HEK293 (cell line): ENCODE measurements around the gene MASP2.

ENCODE experiments used
- CTCF ChIA-PET: fragments of 350-600 bp; formaldehyde crosslinking; extraction: SDS; loops from one replicate; lab custom pipeline; 2021; ENCODE audit warnings: antibody characterized with exemption; lab: Yijun Ruan, JAX
- POLR2A ChIA-PET: fragments of 300-600 bp; formaldehyde crosslinking; extraction: SDS; loops from one replicate; lab custom pipeline; 2020; ENCODE audit warnings: antibody characterized with exemption, inconsistent platforms; lab: Yijun Ruan, JAX
- H3K27ac ChIP-seq: fragments of 200-500 bp; sonication (Bioruptor generic); 2 replicates; pipeline ENCODE4 v1.5.1; 2014; ENCODE audit warnings: low read depth, low read length, control low read depth, inconsistent platforms; ENCODE audit errors: extremely low read depth
- H3K36me3 ChIP-seq, 2 experiments: fragments of 200-500 bp in 1 of 2; sonication (Bioruptor generic) in 1 of 2; 1 replicate in 1 of 2; 2 replicates in 1 of 2; pipeline ENCODE4 v1.5.1; 2014 to 2017; ENCODE audit warnings: inconsistent platforms in 2 of 2, low read length in 2 of 2; ENCODE audit not compliant: control insufficient read depth in 2 of 2, insufficient read depth in 1 of 2
- H3K4me1 ChIP-seq: fragments of 200-500 bp; sonication (Bioruptor generic); 2 replicates; pipeline ENCODE4 v1.5.1; 2014; ENCODE audit warnings: mild to moderate bottlenecking, low read length, inconsistent platforms; ENCODE audit not compliant: control insufficient read depth, insufficient read depth
- H3K4me3 ChIP-seq: 2 replicates; pipeline ENCODE4 v1.5.1; 2011; ENCODE audit warnings: low read depth, mild to moderate bottlenecking, control low read depth, low read length, moderate library complexity
- H3K9me3 ChIP-seq: fragments of 200-500 bp; sonication (Bioruptor generic); 2 replicates; pipeline ENCODE4 v1.5.1; 2014; ENCODE audit warnings: low read depth, low read length, inconsistent platforms; ENCODE audit not compliant: control insufficient read depth, insufficient read depth
- HIC1 ChIP-seq: fragments of 450-650 bp; formaldehyde crosslinking; IDR thresholded peaks from 2 replicates; pipeline ENCODE4 v1.5.1; 2016; ENCODE audit warnings: missing biosample characterization, missing genetic modification characterization
- SP3 ChIP-seq: fragments of 450-650 bp; formaldehyde crosslinking; IDR thresholded peaks from 2 replicates; pipeline ENCODE4 v1.5.1; 2016; ENCODE audit warnings: missing biosample characterization, missing genetic modification characterization
- ZFP37 ChIP-seq: fragments of 450-650 bp; formaldehyde crosslinking; IDR thresholded peaks from 2 replicates; pipeline ENCODE4 v1.5.1; 2016; ENCODE audit warnings: missing biosample characterization, missing genetic modification characterization
- ZNF221 ChIP-seq: fragments of 450-650 bp; formaldehyde crosslinking; IDR thresholded peaks from 2 replicates; pipeline ENCODE4 v1.5.1; 2017; ENCODE audit warnings: missing biosample characterization, missing genetic modification characterization, borderline replicate concordance
- ZNF248 ChIP-seq: fragments of 450-650 bp; formaldehyde crosslinking; IDR thresholded peaks from 2 replicates; pipeline ENCODE4 v1.5.1; 2017; ENCODE audit warnings: missing biosample characterization, missing genetic modification characterization
- ZNF280D ChIP-seq: fragments of 450-650 bp; formaldehyde crosslinking; IDR thresholded peaks from 2 replicates; pipeline ENCODE4 v1.5.1; 2016; ENCODE audit warnings: missing biosample characterization, missing genetic modification characterization
- ZNF335 ChIP-seq: fragments of 450-650 bp; formaldehyde crosslinking; conservative IDR thresholded peaks from 2 replicates; pipeline ENCODE4 v1.5.1; 2016; ENCODE audit warnings: missing biosample characterization, missing genetic modification characterization
- ZNF510 ChIP-seq: fragments of 450-650 bp; formaldehyde crosslinking; IDR thresholded peaks from 2 replicates; pipeline ENCODE4 v1.5.1; 2018; ENCODE audit warnings: mild to moderate bottlenecking, missing genetic modification characterization, missing biosample characterization; ENCODE audit not compliant: insufficient replicate concordance
- ZNF513 ChIP-seq: fragments of 450-650 bp; IDR thresholded peaks from 2 replicates; pipeline ENCODE4 v1.5.1; 2018; ENCODE audit warnings: missing biosample characterization, missing genetic modification characterization
- ZNF623 ChIP-seq: fragments of 450-650 bp; formaldehyde crosslinking; IDR thresholded peaks from 2 replicates; pipeline ENCODE4 v1.5.1; 2016; ENCODE audit warnings: missing biosample characterization, missing genetic modification characterization
- ZNF670 ChIP-seq: fragments of 450-650 bp; formaldehyde crosslinking; IDR thresholded peaks from 2 replicates; pipeline ENCODE4 v1.5.1; 2016; ENCODE audit warnings: missing biosample characterization, missing genetic modification characterization, low read depth
- ZNF776 ChIP-seq: fragments of 450-650 bp; formaldehyde crosslinking; IDR thresholded peaks from 2 replicates; pipeline ENCODE4 v1.5.0; 2017; ENCODE audit warnings: missing biosample characterization, missing genetic modification characterization, borderline replicate concordance
- ZNF791 ChIP-seq: fragments of 450-650 bp; formaldehyde crosslinking; IDR thresholded peaks from 2 replicates; pipeline ENCODE4 v1.5.1; 2016; ENCODE audit warnings: missing biosample characterization, missing genetic modification characterization
- ZXDB ChIP-seq: fragments of 450-650 bp; formaldehyde crosslinking; IDR thresholded peaks from 2 replicates; pipeline ENCODE4 v1.5.1; 2016; ENCODE audit warnings: missing biosample characterization, missing genetic modification characterization
- TF ChIP-seq, protein P1 (sequence below): fragments of 450-650 bp; formaldehyde crosslinking; IDR thresholded peaks from 2 replicates; pipeline ENCODE4 v1.5.1; 2016; ENCODE audit warnings: missing biosample characterization, missing genetic modification characterization
- TF ChIP-seq, protein P2 (sequence below): fragments of 450-650 bp; formaldehyde crosslinking; IDR thresholded peaks from 2 replicates; pipeline ENCODE4 v1.5.1; 2016; ENCODE audit warnings: missing biosample characterization, missing genetic modification characterization
- TF ChIP-seq, protein P3 (sequence below): fragments of 450-650 bp; formaldehyde crosslinking; IDR thresholded peaks from 2 replicates; pipeline ENCODE4 v1.5.1; 2016; ENCODE audit warnings: missing biosample characterization, missing genetic modification characterization
- TF ChIP-seq, protein P4 (sequence below): fragments of 450-650 bp; formaldehyde crosslinking; IDR thresholded peaks from 2 replicates; pipeline ENCODE4 v1.5.1; 2016; ENCODE audit warnings: missing biosample characterization, missing genetic modification characterization, borderline replicate concordance
- TF ChIP-seq, protein P5 (sequence below): fragments of 450-650 bp; formaldehyde crosslinking; IDR thresholded peaks from 2 replicates; pipeline ENCODE4 v1.5.1; 2017; ENCODE audit warnings: missing biosample characterization, missing genetic modification characterization

MASP2 gene

DNA sequence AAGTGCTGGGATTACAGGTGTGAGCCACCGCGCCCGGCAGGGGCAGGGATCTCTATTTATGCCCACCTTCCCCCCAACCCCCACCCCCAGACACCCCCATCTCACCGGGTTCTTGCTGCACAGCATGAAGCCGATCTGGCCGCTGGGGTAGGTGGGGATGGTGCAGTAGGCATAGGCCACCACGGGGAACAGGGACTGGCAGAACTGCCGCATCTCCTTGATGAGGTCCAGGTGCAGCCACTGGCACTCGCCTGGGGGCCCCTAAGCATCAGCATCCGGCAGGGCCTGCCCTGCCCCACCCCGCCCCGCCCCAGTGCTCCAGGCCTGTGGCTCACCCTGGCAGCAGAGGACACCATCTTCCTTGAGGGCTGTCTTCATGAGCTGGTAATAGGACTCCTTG is 8.6 kb upstream of the MASP2 start (continued):
- TF ChIP-seq, protein P1, sequence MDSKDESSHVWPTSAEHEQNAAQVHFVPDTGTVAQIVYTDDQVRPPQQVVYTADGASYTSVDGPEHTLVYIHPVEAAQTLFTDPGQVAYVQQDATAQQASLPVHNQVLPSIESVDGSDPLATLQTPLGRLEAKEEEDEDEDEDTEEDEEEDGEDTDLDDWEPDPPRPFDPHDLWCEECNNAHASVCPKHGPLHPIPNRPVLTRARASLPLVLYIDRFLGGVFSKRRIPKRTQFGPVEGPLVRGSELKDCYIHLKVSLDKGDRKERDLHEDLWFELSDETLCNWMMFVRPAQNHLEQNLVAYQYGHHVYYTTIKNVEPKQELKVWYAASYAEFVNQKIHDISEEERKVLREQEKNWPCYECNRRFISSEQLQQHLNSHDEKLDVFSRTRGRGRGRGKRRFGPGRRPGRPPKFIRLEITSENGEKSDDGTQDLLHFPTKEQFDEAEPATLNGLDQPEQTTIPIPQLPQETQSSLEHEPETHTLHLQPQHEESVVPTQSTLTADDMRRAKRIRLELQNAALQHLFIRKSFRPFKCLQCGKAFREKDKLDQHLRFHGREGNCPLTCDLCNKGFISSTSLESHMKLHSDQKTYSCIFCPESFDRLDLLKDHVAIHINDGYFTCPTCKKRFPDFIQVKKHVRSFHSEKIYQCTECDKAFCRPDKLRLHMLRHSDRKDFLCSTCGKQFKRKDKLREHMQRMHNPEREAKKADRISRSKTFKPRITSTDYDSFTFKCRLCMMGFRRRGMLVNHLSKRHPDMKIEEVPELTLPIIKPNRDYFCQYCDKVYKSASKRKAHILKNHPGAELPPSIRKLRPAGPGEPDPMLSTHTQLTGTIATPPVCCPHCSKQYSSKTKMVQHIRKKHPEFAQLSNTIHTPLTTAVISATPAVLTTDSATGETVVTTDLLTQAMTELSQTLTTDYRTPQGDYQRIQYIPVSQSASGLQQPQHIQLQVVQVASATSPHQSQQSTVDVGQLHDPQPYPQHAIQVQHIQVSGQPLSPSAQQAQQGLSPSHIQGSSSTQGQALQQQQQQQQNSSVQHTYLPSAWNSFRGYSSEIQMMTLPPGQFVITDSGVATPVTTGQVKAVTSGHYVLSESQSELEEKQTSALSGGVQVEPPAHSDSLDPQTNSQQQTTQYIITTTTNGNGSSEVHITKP (tag by site-specific recombination) = no peak
- TF ChIP-seq ZNF510 (tag by site-specific recombination) (no peak), ZNF623 (no peak), HIC1 (tag by site-specific recombination) (no peak), ZXDB (tag by site-specific recombination) (no peak), ZNF776 (tag by site-specific recombination) (no peak)

GRCh38 chr1:11054666-11055065 is 7.6 kb upstream of the MASP2 start:
- POLR2A ChIA-PET = no interaction called here
- no peak overlapping the region for H3K4me3 ChIP-seq
- no peak overlapping the region for H3K27ac ChIP-seq
- no peaks in the 10 kb centered on the region for H3K9me3 ChIP-seq
- no peaks in the 10 kb centered on the region for H3K4me1 ChIP-seq
- H3K36me3 ChIP-seq = peaks cover 19 to 50% of the 10 kb centered on the region in 2 experiments; a peak in 2 of 3 replicates
- CTCF ChIA-PET = interaction anchor here (3.1 kb wide), 1 partner anchor 17 kb away, joined by 20 read pairs; no protein-coding TSS in a partner anchor
- TF ChIP-seq ZNF248 (no peak), ZNF670 (tag by site-specific recombination) (no peak), ZNF335 (tag by site-specific recombination) (no peak), ZFP37 (no peak), SP3 (no peak), ZNF280D (tag by site-specific recombination) (no peak), ZNF791 (tag by site-specific recombination) (no peak), ZNF221 (tag by site-specific recombination) (no peak), ZNF513 (tag by site-specific recombination) (no peak)
- TF ChIP-seq, protein P2, sequence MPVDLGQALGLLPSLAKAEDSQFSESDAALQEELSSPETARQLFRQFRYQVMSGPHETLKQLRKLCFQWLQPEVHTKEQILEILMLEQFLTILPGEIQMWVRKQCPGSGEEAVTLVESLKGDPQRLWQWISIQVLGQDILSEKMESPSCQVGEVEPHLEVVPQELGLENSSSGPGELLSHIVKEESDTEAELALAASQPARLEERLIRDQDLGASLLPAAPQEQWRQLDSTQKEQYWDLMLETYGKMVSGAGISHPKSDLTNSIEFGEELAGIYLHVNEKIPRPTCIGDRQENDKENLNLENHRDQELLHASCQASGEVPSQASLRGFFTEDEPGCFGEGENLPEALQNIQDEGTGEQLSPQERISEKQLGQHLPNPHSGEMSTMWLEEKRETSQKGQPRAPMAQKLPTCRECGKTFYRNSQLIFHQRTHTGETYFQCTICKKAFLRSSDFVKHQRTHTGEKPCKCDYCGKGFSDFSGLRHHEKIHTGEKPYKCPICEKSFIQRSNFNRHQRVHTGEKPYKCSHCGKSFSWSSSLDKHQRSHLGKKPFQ (tag by site-specific recombination) = no peak
- TF ChIP-seq, protein P3, sequence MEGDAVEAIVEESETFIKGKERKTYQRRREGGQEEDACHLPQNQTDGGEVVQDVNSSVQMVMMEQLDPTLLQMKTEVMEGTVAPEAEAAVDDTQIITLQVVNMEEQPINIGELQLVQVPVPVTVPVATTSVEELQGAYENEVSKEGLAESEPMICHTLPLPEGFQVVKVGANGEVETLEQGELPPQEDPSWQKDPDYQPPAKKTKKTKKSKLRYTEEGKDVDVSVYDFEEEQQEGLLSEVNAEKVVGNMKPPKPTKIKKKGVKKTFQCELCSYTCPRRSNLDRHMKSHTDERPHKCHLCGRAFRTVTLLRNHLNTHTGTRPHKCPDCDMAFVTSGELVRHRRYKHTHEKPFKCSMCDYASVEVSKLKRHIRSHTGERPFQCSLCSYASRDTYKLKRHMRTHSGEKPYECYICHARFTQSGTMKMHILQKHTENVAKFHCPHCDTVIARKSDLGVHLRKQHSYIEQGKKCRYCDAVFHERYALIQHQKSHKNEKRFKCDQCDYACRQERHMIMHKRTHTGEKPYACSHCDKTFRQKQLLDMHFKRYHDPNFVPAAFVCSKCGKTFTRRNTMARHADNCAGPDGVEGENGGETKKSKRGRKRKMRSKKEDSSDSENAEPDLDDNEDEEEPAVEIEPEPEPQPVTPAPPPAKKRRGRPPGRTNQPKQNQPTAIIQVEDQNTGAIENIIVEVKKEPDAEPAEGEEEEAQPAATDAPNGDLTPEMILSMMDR = no peak
- TF ChIP-seq, protein P4, sequence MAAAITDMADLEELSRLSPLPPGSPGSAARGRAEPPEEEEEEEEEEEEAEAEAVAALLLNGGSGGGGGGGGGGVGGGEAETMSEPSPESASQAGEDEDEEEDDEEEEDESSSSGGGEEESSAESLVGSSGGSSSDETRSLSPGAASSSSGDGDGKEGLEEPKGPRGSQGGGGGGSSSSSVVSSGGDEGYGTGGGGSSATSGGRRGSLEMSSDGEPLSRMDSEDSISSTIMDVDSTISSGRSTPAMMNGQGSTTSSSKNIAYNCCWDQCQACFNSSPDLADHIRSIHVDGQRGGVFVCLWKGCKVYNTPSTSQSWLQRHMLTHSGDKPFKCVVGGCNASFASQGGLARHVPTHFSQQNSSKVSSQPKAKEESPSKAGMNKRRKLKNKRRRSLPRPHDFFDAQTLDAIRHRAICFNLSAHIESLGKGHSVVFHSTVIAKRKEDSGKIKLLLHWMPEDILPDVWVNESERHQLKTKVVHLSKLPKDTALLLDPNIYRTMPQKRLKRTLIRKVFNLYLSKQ (tag by site-specific recombination) = no peak
- TF ChIP-seq, protein P5, sequence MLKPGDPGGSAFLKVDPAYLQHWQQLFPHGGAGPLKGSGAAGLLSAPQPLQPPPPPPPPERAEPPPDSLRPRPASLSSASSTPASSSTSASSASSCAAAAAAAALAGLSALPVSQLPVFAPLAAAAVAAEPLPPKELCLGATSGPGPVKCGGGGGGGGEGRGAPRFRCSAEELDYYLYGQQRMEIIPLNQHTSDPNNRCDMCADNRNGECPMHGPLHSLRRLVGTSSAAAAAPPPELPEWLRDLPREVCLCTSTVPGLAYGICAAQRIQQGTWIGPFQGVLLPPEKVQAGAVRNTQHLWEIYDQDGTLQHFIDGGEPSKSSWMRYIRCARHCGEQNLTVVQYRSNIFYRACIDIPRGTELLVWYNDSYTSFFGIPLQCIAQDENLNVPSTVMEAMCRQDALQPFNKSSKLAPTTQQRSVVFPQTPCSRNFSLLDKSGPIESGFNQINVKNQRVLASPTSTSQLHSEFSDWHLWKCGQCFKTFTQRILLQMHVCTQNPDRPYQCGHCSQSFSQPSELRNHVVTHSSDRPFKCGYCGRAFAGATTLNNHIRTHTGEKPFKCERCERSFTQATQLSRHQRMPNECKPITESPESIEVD (tag by site-specific recombination) = no peak
